IMR-90 (cell line): ENCODE results near the gene ATP2B2. TPM values are rescaled to one million over a fixed set of nuclear protein-coding genes. Genes with fewer than 3 reads are reported as not detected.

Experiments used
- ATAC-seq: fragments of 200-7000 bp; cut with Tn5 transposase; 2 replicates; pipeline ENCODE4 v1.9.1; 2020; ENCODE audit warnings: low read depth, mild to moderate bottlenecking, moderate library complexity
- BruUV-seq: library from RNA; stranded (reverse); fragments of 400-500 nt; replicated peaks from 2 replicates; lab custom pipeline; 2021; lab: Mats Ljungman, UMichigan
- CTCF ChIA-PET: fragments of 300-600 bp; formaldehyde crosslinking; extraction: SDS; loops from one replicate; lab custom pipeline; 2021; ENCODE audit warnings: antibody characterized with exemption; lab: Yijun Ruan, JAX
- POLR2A ChIA-PET: fragments of 300-600 bp; sonication (Branson Sonifier 250); formaldehyde crosslinking; loops from one replicate; lab custom pipeline; 2022; ENCODE audit warnings: antibody characterized with exemption; ENCODE audit not compliant: unreplicated experiment; lab: Charles Lee
- DNase-seq: peaks from one replicate; pipeline ENCODE4 v3.0.0; 2013
- H2AFZ ChIP-seq: replicated peaks from 2 replicates; pipeline ENCODE3; 2013; ENCODE audit warnings: low read length, mild to moderate bottlenecking; ENCODE audit not compliant: poor library complexity
- H2AK5ac ChIP-seq: 2 replicates; pipeline ENCODE4 v1.6.1; 2013; ENCODE audit warnings: low read depth, low read length, inconsistent platforms
- H2AK9ac ChIP-seq: replicated peaks from 2 replicates; pipeline ENCODE3; 2013; ENCODE audit warnings: mild to moderate bottlenecking, low read depth, low read length, moderate library complexity; ENCODE audit not compliant: poor library complexity
- H2BK120ac ChIP-seq: 2 replicates; pipeline ENCODE4 v1.6.1; 2013; ENCODE audit warnings: low read depth, low read length, inconsistent platforms
- H2BK15ac ChIP-seq: 3 replicates; pipeline ENCODE4 v1.6.1; 2013; ENCODE audit warnings: low read depth, low read length, inconsistent platforms
- H2BK20ac ChIP-seq: 2 replicates; pipeline ENCODE4 v1.6.1; 2013; ENCODE audit warnings: low read depth, mild to moderate bottlenecking, inconsistent platforms, low read length, moderate library complexity
- H2BK5ac ChIP-seq: 2 replicates; pipeline ENCODE4 v1.6.1; 2013; ENCODE audit warnings: mild to moderate bottlenecking, low read depth, low read length, inconsistent platforms; ENCODE audit not compliant: poor library complexity, severe bottlenecking
- H3K14ac ChIP-seq: replicated peaks from 2 replicates; pipeline ENCODE4 v1.6.1; 2013; ENCODE audit warnings: low read depth, low read length, inconsistent platforms
- H3K18ac ChIP-seq: 2 replicates; pipeline ENCODE4 v1.6.1; 2013; ENCODE audit warnings: low read depth, low read length, control low read depth
- H3K23ac ChIP-seq: 2 replicates; pipeline ENCODE4 v1.6.1; 2013; ENCODE audit warnings: low read depth, low read length, inconsistent platforms
- H3K27ac ChIP-seq: 2 replicates; pipeline ENCODE4 v1.5.1; 2013; ENCODE audit warnings: mild to moderate bottlenecking, control low read depth, low read length; ENCODE audit not compliant: insufficient read depth
- H3K27me3 ChIP-seq: 2 replicates; pipeline ENCODE4 v1.6.1; 2013; ENCODE audit warnings: low read length; ENCODE audit not compliant: control insufficient read depth, insufficient read depth
- H3K36me3 ChIP-seq: 2 replicates; pipeline ENCODE4 v1.6.1; 2013; ENCODE audit warnings: low read length, mixed read lengths; ENCODE audit not compliant: control insufficient read depth, insufficient read depth
- H3K4ac ChIP-seq: 2 replicates; pipeline ENCODE4 v1.6.1; 2013; ENCODE audit warnings: low read depth, low read length, inconsistent platforms
- H3K4me1 ChIP-seq: 2 replicates; pipeline ENCODE4 v1.6.1; 2013; ENCODE audit warnings: low read length, mixed read lengths; ENCODE audit not compliant: control insufficient read depth, insufficient read depth
- H3K4me2 ChIP-seq: 2 replicates; pipeline ENCODE4 v1.6.1; 2013; ENCODE audit warnings: low read depth, mild to moderate bottlenecking, control low read depth, low read length, moderate library complexity
- H3K4me3 ChIP-seq: 2 replicates; pipeline ENCODE4 v1.5.1; 2013; ENCODE audit warnings: low read depth, mild to moderate bottlenecking, control low read depth, low read length, moderate library complexity; ENCODE audit not compliant: insufficient read depth
- H3K56ac ChIP-seq: 2 replicates; pipeline ENCODE4 v1.6.1; 2013; ENCODE audit warnings: low read length, inconsistent platforms; ENCODE audit not compliant: insufficient read depth; ENCODE audit errors: extremely low read depth
- H3K79me1 ChIP-seq, 2 experiments: 2 replicates each; pipeline ENCODE4 v1.6.1; 2013; ENCODE audit warnings: low read length in 2 of 2, inconsistent platforms in 1 of 2, low read depth in 1 of 2
- H3K9ac ChIP-seq: 2 replicates; pipeline ENCODE4 v1.6.1; 2013; ENCODE audit warnings: low read depth, low read length, control low read depth
- H3K9me1 ChIP-seq: 2 replicates; pipeline ENCODE4 v1.6.1; 2013; ENCODE audit warnings: low read length, inconsistent platforms; ENCODE audit not compliant: insufficient read depth
- H3K9me3 ChIP-seq: 2 replicates; pipeline ENCODE4 v1.6.1; 2013; ENCODE audit warnings: low read length; ENCODE audit not compliant: control insufficient read depth, insufficient read depth
- H4K20me1 ChIP-seq: 2 replicates; pipeline ENCODE4 v1.6.1; 2013; ENCODE audit warnings: low read length, inconsistent platforms; ENCODE audit not compliant: insufficient read depth
- H4K5ac ChIP-seq: 2 replicates; pipeline ENCODE4 v1.6.1; 2013; ENCODE audit warnings: mild to moderate bottlenecking, low read depth, low read length, control low read depth
- H4K8ac ChIP-seq, 2 experiments: 2 replicates each; pipeline ENCODE4 v1.6.1; 2013; ENCODE audit warnings: low read depth in 2 of 2, low read length in 2 of 2, control low read depth in 1 of 2, inconsistent platforms in 1 of 2
- H4K91ac ChIP-seq: 2 replicates; pipeline ENCODE4 v1.6.1; 2013; ENCODE audit warnings: low read depth, low read length, inconsistent platforms; ENCODE audit not compliant: insufficient read depth
- NFE2L2 ChIP-seq: fragments of 150-350 bp; IDR thresholded peaks from 2 replicates; pipeline ENCODE4 v1.6.1; 2016; ENCODE audit warnings: low read depth, mild to moderate bottlenecking, low read length
- WGBS, 2 experiments: methylation state at CpG; one replicate each; pipeline versions ENCODE4 v1.1.5 to v1.1.7; 2013; ENCODE audit warnings: missing lambda C conversion rate in 2 of 2; ENCODE audit not compliant: insufficient read length in 1 of 2; ENCODE audit errors: extremely low coverage in 2 of 2; 5-methylcytosine and 5-hydroxymethylcytosine counted together
- dilution Hi-C: fragments of 300-500 bp; cut with HindIII; formaldehyde crosslinking; loops from one replicate; pipeline ENCODE4 v1.14.3; 2018; ENCODE audit warnings: low sequenced_read_pairs; ENCODE audit not compliant: unreplicated experiment
- in situ Hi-C: fragments of 300-500 bp; cut with MboI; formaldehyde crosslinking; loops from 3 replicates; pipeline ENCODE4 v1.14.3; 2019; ENCODE audit warnings: low sequenced_read_pairs, inconsistent platforms, mixed read lengths
- intact Hi-C: fragments of 100-400 bp; cut with micrococcal nuclease; formaldehyde crosslinking; loops from 2 replicates; pipeline ENCODE4 v1.10.0; 2022
- polyA plus RNA-seq, 3 experiments: library from polyadenylated mRNA; depleted of rRNA; stranded (reverse); fragments of >200 nt; gene quantifications; 2 replicates each; pipeline ENCODE4 v1.2.3, GENCODE V29; 2012; ENCODE audit warnings: low replicate concordance in 1 of 3
- total RNA-seq: library from RNA; depleted of rRNA; stranded (reverse); fragments of >200 nt; gene quantifications from 2 replicates; pipeline ENCODE4 v1.2.3, GENCODE V29; 2012

ATP2B2 gene
- total and polyA plus RNA-seq, 2 of the 4 experiments (the other 2 are of a cell fraction) = under 0.01 to 0.02 TPM

- ATAC-seq (no peak), DNase-seq (no peak)
- Histone ChIP-seq H3K4me3 (no peak overlapping the region), H2AK5ac (no peak overlapping the region), H2BK120ac (no peak overlapping the region), H3K4me1 (no peaks in the 10 kb centered on the region), H2BK15ac (no peak overlapping the region), H3K23ac (no peak overlapping the region), H3K9me1 (peaks cover 3% of the 10 kb centered on the region; the same call in 1 of the 2 replicates), H3K4me2 (no peak overlapping the region), H3K56ac (no peak overlapping the region), H3K27ac (no peak overlapping the region), H3K36me3 (peaks cover 38% of the 10 kb centered on the region), H4K91ac (no peak overlapping the region), H3K27me3 (no peaks in the 10 kb centered on the region), H2AFZ (no peak overlapping the region), H2BK5ac (no peak overlapping the region), H4K20me1 (0 out of 2 replicates have a peak, but pooled peaks cover under 1% of the 10 kb centered on the region), H3K9me3 (no peaks in the 10 kb centered on the region), H3K4ac (no peak overlapping the region), H4K8ac (no peak overlapping the region), H3K14ac (no peak overlapping the region), H3K9ac (no peak overlapping the region), H3K79me1 (peaks cover under 1 to 10% of the 10 kb centered on the region in 2 experiments; a peak in 3 of 4 replicates), H2AK9ac (no peak overlapping the region), H2BK20ac (no peak overlapping the region), H3K18ac (no peak overlapping the region), H4K5ac (no peak overlapping the region)
- TF ChIP-seq NFE2L2 = no peak
- intact Hi-C loops = loop anchor here (10.0 kb wide), 1 partner anchor 439 kb away; the partner anchor contains the start of gene RPUSD3
- no TSS peak for BruUV-seq
- 92% methylated on average over 2 of the region's 5 CpGs; no CpG with 5 or more reads in 1 of the 2 experiments for WGBS, 2 experiments
- in situ Hi-C loops = no loop called here
- ChIA-PET CTCF (no interaction called here), POLR2A (no interaction called here)
- dilution Hi-C loops = no loop called here
Observed at GRCh38 chr3:10283638-10284037, 221.7 kb downstream of the ATP2B2 start.
